ENCODE results near the gene SULT4A1. TPM values are rescaled to one million over a fixed set of nuclear protein-coding genes. Genes with fewer than 3 reads are reported as not detected.

SULT4A1 gene
- total RNA-seq, 1 donor from 2014 or later: 6.3 TPM

DNA sequence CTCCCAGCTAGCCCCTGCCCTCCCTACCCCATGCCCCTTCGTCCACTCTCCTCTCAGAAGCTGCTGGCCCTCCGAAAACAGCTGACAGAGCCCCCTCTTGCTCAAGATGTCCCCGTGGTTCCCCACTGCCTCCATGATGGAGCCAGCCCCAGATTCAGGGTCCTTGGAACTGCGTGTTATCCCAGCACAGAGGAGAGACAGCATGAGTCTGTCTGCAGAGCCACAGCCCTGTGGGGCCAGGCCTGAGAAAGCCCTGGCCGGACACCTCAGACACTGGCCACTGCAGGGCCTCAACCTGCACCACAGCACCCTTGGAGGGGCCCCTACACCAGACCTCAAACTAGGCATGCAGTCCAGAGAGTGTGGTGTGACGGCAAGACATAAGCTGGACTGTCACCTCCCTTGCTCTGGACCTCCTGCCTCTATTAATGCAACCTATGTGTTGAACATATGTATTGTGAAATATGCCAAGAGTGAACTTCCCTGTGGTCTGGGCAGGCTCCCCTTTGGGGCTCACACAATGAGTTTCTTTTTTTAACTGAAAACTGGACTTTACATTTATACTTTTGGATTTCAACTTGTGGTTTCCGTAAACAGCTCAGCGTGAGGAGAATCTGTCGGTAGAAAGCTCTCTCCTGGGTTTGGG lies 19.9 kb upstream of the SULT4A1 start:
- Mint-ChIP-seq H3K4me3 (no peak overlapping the region), H3K36me3 (ENCODE audit: low read depth) (no peaks in the 10 kb centered on the region), H3K27ac (ENCODE audit: unreplicated experiment) (no peak overlapping the region), H3K27me3 (ENCODE audit: low read depth) (peaks cover 31% of the 10 kb centered on the region), H3K4me1 (peaks cover 6% of the 10 kb centered on the region), H3K9me3 (no peaks in the 10 kb centered on the region)
- no peak for DNase-seq (ENCODE audit: low read depth, low spot score)
- TF ChIP-seq, protein P1, sequence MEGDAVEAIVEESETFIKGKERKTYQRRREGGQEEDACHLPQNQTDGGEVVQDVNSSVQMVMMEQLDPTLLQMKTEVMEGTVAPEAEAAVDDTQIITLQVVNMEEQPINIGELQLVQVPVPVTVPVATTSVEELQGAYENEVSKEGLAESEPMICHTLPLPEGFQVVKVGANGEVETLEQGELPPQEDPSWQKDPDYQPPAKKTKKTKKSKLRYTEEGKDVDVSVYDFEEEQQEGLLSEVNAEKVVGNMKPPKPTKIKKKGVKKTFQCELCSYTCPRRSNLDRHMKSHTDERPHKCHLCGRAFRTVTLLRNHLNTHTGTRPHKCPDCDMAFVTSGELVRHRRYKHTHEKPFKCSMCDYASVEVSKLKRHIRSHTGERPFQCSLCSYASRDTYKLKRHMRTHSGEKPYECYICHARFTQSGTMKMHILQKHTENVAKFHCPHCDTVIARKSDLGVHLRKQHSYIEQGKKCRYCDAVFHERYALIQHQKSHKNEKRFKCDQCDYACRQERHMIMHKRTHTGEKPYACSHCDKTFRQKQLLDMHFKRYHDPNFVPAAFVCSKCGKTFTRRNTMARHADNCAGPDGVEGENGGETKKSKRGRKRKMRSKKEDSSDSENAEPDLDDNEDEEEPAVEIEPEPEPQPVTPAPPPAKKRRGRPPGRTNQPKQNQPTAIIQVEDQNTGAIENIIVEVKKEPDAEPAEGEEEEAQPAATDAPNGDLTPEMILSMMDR (conservative IDR thresholded peaks at IDR 0.05): no peak

DNA sequence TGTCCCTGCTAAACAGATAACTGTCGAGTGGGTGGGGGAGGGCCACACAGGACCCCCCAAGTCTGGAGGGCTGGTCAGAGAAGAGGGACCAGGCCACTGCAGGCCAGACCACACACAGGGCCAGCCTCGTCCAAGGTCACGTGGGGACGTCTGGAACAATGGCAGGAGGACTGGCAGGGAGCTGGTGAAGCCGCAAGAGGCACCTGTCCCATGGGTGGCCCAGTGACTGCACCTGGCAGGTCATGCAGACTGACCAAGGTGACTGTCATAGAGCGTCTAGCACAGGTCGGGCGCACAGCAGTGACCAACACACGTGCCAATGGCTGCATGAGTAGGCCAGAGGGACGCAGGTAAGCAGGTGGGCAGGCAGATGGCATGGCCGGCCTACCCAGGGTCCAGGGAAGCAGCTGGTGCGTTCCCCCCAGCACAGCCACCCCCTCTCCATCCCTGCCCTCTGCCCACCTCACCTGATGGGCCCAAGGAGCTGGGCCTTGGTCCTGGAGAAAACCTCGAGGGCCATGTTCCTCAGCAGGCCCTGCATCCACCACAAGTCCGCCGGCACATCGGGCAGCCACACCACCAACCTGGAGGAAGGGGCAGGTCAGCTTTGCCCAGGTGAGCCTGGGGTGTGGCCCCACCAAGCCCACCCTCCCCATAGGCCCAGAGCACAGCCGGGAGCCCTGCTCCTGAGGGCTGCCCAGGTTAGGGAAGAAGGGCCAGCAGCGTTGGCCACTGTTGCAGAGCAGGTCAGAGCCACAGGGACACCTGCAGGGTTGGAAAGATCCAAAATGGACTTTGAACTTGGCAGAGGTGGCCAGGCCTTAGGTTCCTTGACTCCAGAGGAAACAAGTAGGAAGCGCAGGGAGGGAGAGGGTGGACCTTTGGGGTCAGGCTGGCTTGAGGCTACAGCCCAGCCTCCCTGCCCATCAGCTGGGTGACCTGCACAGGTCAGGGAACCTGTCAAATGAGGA lies 19.1 kb upstream of the SULT4A1 start:
- Mint-ChIP-seq H3K9me3 (no peaks in the 10 kb centered on the region), H3K27me3 (ENCODE audit: low read depth) (peaks cover 25% of the 10 kb centered on the region), H3K27ac (ENCODE audit: unreplicated experiment) (no peak overlapping the region), H3K36me3 (ENCODE audit: low read depth) (no peaks in the 10 kb centered on the region), H3K4me1 (peaks cover 6% of the 10 kb centered on the region), H3K4me3 (no peak overlapping the region)
- TF ChIP-seq, protein P1 (conservative IDR thresholded peaks at IDR 0.05): no peak
- DNase-seq (ENCODE audit: low read depth, low spot score): no peak

DNA sequence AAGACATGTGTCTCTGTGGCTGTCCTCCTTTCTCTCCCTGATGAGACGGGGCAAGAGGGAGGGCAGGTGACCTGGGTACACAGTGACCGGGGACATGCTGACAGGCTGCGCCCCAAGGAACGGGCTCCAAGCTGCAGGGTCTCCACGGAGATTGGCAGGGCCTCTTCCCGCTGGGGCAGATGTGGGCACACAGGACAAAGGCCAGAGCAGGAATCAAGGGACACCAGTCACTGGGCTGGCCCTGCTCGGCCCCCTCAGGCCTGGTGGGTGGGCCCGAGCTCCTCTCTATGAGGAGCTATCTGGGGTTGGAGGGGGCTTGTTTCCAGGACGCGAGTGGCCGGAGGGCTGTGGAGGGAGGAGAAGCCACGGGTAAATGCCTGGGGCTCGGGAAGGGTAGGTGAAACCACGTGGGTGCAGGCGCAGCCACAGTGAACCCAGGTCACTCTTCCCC lies 18.3 kb upstream of the SULT4A1 start:
- Mint-ChIP-seq H3K27me3 (ENCODE audit: low read depth) (peaks cover 30% of the 10 kb centered on the region), H3K9me3 (no peaks in the 10 kb centered on the region), H3K4me3 (no peak overlapping the region), H3K4me1 (peaks cover 6% of the 10 kb centered on the region), H3K36me3 (ENCODE audit: low read depth) (no peaks in the 10 kb centered on the region), H3K27ac (ENCODE audit: unreplicated experiment) (no peak overlapping the region)
- no peak for DNase-seq (ENCODE audit: low read depth, low spot score)
- TF ChIP-seq, protein P1 (conservative IDR thresholded peaks at IDR 0.05): no peak

DNA sequence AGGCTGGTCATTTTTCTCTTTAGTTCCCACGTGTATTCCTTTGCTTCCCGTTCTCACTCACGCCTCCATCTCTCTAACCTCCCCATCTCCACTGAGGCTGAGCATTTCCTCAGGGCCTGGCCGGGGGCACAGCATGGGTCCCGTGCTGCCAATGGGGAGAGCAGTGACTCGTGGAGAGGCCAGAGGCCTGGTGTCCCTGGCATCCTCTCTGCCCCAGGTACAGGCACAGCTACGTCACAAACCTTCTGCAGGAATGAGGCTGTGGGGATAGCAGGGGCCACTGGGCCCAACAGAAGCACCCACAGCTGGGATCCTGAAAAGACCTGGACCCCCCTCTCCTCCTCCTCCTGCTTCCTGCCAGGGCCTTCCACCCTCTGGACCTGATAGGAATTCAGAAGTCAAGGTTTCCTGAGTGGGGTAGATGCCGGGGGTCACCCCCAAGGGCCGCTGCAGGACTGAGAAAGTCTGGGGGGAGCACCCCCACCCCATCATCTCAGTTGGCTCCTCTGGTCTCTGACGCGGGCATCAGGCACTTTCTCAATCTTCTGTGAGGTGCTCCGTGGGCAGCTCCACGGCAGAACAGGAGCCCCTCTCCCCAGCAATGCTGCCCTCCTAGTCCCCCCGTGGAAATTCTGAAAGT lies 17.7 kb upstream of the SULT4A1 start:
- H3K4me3 Mint-ChIP-seq: no peak overlapping the region
- peaks cover 34% of the 10 kb centered on the region for H3K27me3 Mint-ChIP-seq (ENCODE audit: low read depth)
- no peaks in the 10 kb centered on the region for H3K36me3 Mint-ChIP-seq (ENCODE audit: low read depth)
- H3K4me1 Mint-ChIP-seq: peaks cover 6% of the 10 kb centered on the region
- no peak overlapping the region for H3K27ac Mint-ChIP-seq (ENCODE audit: unreplicated experiment)
- H3K9me3 Mint-ChIP-seq: no peaks in the 10 kb centered on the region
- no peak for DNase-seq (ENCODE audit: low read depth, low spot score)
- TF ChIP-seq, protein P1 (conservative IDR thresholded peaks at IDR 0.05): no peak

DNA sequence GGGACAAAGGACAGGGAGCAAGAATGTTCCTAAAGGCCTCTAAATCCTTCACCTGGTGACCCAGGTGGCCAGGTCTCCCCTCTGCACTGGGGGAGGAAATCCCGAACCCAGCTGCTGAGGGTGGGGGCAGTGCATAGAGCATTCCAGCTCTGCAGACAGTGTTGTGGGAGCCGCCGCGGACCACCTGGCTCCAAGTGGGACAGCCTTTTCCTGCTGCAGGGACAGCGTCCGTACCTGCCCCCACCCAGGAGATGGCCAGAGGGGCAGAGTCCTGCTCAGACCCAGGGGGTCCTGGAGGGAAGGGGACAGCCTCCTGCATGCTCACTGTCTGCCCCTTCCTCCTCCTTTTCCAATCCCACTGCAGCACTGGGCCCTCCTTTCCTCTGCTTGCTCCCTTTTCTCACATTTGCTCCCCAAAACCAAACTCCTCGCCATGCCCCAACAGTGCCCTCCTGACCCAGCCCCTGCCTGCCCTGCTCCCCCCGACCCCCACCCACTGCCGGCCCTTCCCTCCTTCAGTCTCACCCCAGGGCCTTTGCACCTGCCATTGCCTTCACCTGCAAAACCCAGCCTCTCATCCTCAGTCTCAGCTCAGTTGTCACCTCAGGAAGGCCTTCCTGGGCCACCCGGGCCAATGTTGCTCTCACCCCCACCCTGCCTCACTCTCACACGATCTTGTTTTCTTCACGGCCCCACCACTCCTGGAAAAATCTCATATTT lies 16.7 kb upstream of the SULT4A1 start:
- TF ChIP-seq, protein P1 (conservative IDR thresholded peaks at IDR 0.05): no peak
- no peaks in the 10 kb centered on the region for H3K9me3 Mint-ChIP-seq
- H3K4me1 Mint-ChIP-seq: peaks cover 6% of the 10 kb centered on the region
- H3K27ac Mint-ChIP-seq (ENCODE audit: unreplicated experiment): no peak overlapping the region
- DNase-seq (ENCODE audit: low read depth, low spot score): no peak
- H3K4me3 Mint-ChIP-seq: no peak overlapping the region
- no peaks in the 10 kb centered on the region for H3K36me3 Mint-ChIP-seq (ENCODE audit: low read depth)
- H3K27me3 Mint-ChIP-seq (ENCODE audit: low read depth): peaks cover 37% of the 10 kb centered on the region

Data from neural crest cell (in vitro differentiated cells).